ENCODE data around the gene CACNA1C. TPM values are rescaled to one million over a fixed set of nuclear protein-coding genes. Genes with fewer than 3 reads are reported as not detected.

CACNA1C gene
- polyA plus RNA-seq, 1 of the 3 experiments (the other 2 are of a cell fraction): 1.5 TPM

GRCh38 chr12:2092890-2093289 is 40.1 kb downstream of the CACNA1C start:
- Histone ChIP-seq H3F3A (replicated peaks; ENCODE audit: insufficient read depth) (no peaks in the 10 kb centered on the region), H4K20me1 (ENCODE audit: insufficient read depth) (no peaks in the 10 kb centered on the region), H3K9ac (no peak overlapping the region), H3K4me2 (no peak overlapping the region), H3K36me3 (replicated peaks in 1 of 2; ENCODE audit: control insufficient read depth in 1 of 2, insufficient read depth in 2 of 2, low read length in 1 of 2) (no peaks in the 10 kb centered on the region), H3K4me3 (ENCODE audit: low read depth in 2 of 2, low read length in 1 of 2) (no peak overlapping the region), H3K27ac (ENCODE audit: low read depth in 2 of 2, low read length in 1 of 2) (no peak overlapping the region), H3K79me2 (ENCODE audit: insufficient read depth) (peaks cover 5% of the 10 kb centered on the region; the same call in 1 of the 2 replicates), H2AFZ (ENCODE audit: low read depth) (no peak overlapping the region), H3K9me2 (no peaks in the 10 kb centered on the region), H3K9me3 (no peaks in the 10 kb centered on the region), H3K27me3 (ENCODE audit: insufficient read depth) (no peaks in the 10 kb centered on the region), H3K4me1 (ENCODE audit: control insufficient read depth in 1 of 2, insufficient read depth in 2 of 2, low read depth in 1 of 2, low read length in 1 of 2) (peaks cover 6 to 18% of the 10 kb centered on the region in 2 experiments; a peak in 2 of 4 replicates)
- no peak for DNase-seq
- CTCF ChIA-PET: no interaction called here
- POLR2A ChIA-PET: no interaction called here
- 64% methylated on average over 6 of the region's 6 CpGs for WGBS (ENCODE audit: low lambda C conversion rate)
- no peak for TF ChIP-seq USF1 (IDR thresholded peaks at IDR 0.05; ENCODE audit: borderline replicate concordance, low read depth)
- no peak for TF ChIP-seq USF2 (IDR thresholded peaks at IDR 0.05; ENCODE audit: borderline replicate concordance, low read depth, low read length)
- no peak for TF ChIP-seq YY1 (IDR thresholded peaks at IDR 0.05; ENCODE audit: low read depth)
- TF ChIP-seq TCF12 (IDR thresholded peaks at IDR 0.05): no peak
- no peak for TF ChIP-seq TAF1 (IDR thresholded peaks at IDR 0.05; ENCODE audit: borderline replicate concordance, low read depth, low read length)
- TF ChIP-seq FOSL2 (IDR thresholded peaks at IDR 0.05; ENCODE audit: borderline replicate concordance, low read depth): no peak
- no peak for TF ChIP-seq NFIC (IDR thresholded peaks at IDR 0.05; ENCODE audit: borderline replicate concordance)
- no peak for TF ChIP-seq FOXM1 (IDR thresholded peaks at IDR 0.05; ENCODE audit: low read depth)
- TF ChIP-seq MEF2A (IDR thresholded peaks at IDR 0.05; ENCODE audit: borderline replicate concordance, low read depth): no peak
- TF ChIP-seq SMC3 (IDR thresholded peaks at IDR 0.05; ENCODE audit: low read depth, low read length): no peak
- TF ChIP-seq EP300 (IDR thresholded peaks at IDR 0.05; ENCODE audit: borderline replicate concordance in 1 of 2, low read depth in 1 of 2, low read length in 1 of 2): no peak

GRCh38 chr12:2094597-2094996 is 41.8 kb downstream of the CACNA1C start:
- peaks cover 6 to 27% of the 10 kb centered on the region in 2 experiments; a peak in 2 of 4 replicates for H3K4me1 ChIP-seq (ENCODE audit: control insufficient read depth in 1 of 2, insufficient read depth in 2 of 2, low read depth in 1 of 2, low read length in 1 of 2)
- TF ChIP-seq YY1 (IDR thresholded peaks at IDR 0.05; ENCODE audit: low read depth): no peak
- no peak for TF ChIP-seq RXRA (IDR thresholded peaks at IDR 0.05; ENCODE audit: borderline replicate concordance, low read depth)
- TF ChIP-seq RFX5 (IDR thresholded peaks at IDR 0.05; ENCODE audit: low read length): no peak
- TF ChIP-seq EP300 (IDR thresholded peaks at IDR 0.05; ENCODE audit: borderline replicate concordance in 1 of 2, low read depth in 1 of 2, low read length in 1 of 2): no peak
- no peak for TF ChIP-seq IRF3 (IDR thresholded peaks at IDR 0.05; ENCODE audit: low read depth, low read length)
- no peak for TF ChIP-seq GATA2 (CRISPR knock-in tag; IDR thresholded peaks at IDR 0.05)
- TF ChIP-seq GABPA (IDR thresholded peaks at IDR 0.05; ENCODE audit: low read depth): no peak
- no peaks in the 10 kb centered on the region for H4K20me1 ChIP-seq (ENCODE audit: insufficient read depth)
- no peak overlapping the region for H3K9ac ChIP-seq
- H3K36me3 ChIP-seq (replicated peaks in 1 of 2; ENCODE audit: control insufficient read depth in 1 of 2, insufficient read depth in 2 of 2, low read length in 1 of 2): no peaks in the 10 kb centered on the region
- H3K4me3 ChIP-seq (ENCODE audit: low read depth in 2 of 2, low read length in 1 of 2): no peak overlapping the region
- H3K9me3 ChIP-seq: no peaks in the 10 kb centered on the region
- no peaks in the 10 kb centered on the region for H3F3A ChIP-seq (replicated peaks; ENCODE audit: insufficient read depth)
- H3K27me3 ChIP-seq (ENCODE audit: insufficient read depth): no peaks in the 10 kb centered on the region
- POLR2A ChIA-PET: no interaction called here
- H2AFZ ChIP-seq (ENCODE audit: low read depth): no peak overlapping the region
- H3K4me2 ChIP-seq: no peak overlapping the region
- no peak for DNase-seq
- H3K9me2 ChIP-seq: no peaks in the 10 kb centered on the region
- CTCF ChIA-PET: no interaction called here
- H3K79me2 ChIP-seq (ENCODE audit: insufficient read depth): peaks cover 5% of the 10 kb centered on the region; the same call in 1 of the 2 replicates
- no peak overlapping the region for H3K27ac ChIP-seq (ENCODE audit: low read depth in 2 of 2, low read length in 1 of 2)
- WGBS (ENCODE audit: low lambda C conversion rate): 40% methylated on average over 2 of the region's 2 CpGs
